ENCODE data around the gene PTCH1. TPM values are rescaled to one million over a fixed set of nuclear protein-coding genes. Genes with fewer than 3 reads are reported as not detected.

Gene PTCH1
- total and polyA plus RNA-seq, 2 donors (not counting 1 experiment from before 2014, with no cell fraction given): 3.5 to 13.8 TPM

GRCh38 chr9:95415158-95415557, 101.6 kb downstream of the PTCH1 start:
- Histone ChIP-seq H3K27me3 (replicated peaks in 1 of 4; ENCODE audit: control extremely low read depth in 1 of 4, control insufficient read depth in 3 of 4, insufficient read depth in 4 of 4, low read length in 3 of 4) (peaks cover 0 to 2% (median 0%) of the 10 kb centered on the region in 4 experiments), H3K9ac (ENCODE audit: low read length) (no peak overlapping the region), H3K36me3 (replicated peaks in 1 of 2; ENCODE audit: control extremely low read depth in 1 of 2, control insufficient read depth in 1 of 2, extremely low read depth in 1 of 2, insufficient read depth in 2 of 2, low read length in 1 of 2) (no peaks in the 10 kb centered on the region), H3K79me2 (ENCODE audit: control insufficient read depth, insufficient read depth, low read length) (no peaks in the 10 kb centered on the region), H3K4me1 (ENCODE audit: control insufficient read depth in 2 of 2, insufficient read depth in 2 of 2, low read length in 2 of 2) (no peaks in the 10 kb centered on the region), H4K20me1 (ENCODE audit: control insufficient read depth, insufficient read depth, low read length, poor library complexity, severe bottlenecking) (no peaks in the 10 kb centered on the region), H3K27ac (ENCODE audit: low read length in 2 of 2) (no peak overlapping the region), H3K9me3 (ENCODE audit: control extremely low read depth in 1 of 3, control insufficient read depth in 2 of 3, insufficient read depth in 1 of 3, low read length in 2 of 3) (peaks cover 0 to 6% (median 0%) of the 10 kb centered on the region in 3 donors), H3K4me2 (replicated peaks; ENCODE audit: low read depth, low read length, poor library complexity, severe bottlenecking) (no peak overlapping the region), H2AFZ (ENCODE audit: insufficient read depth, low read depth, low read length, poor library complexity, severe bottlenecking) (no peak overlapping the region), H3K4me3 (ENCODE audit: control extremely low read depth in 1 of 5, extremely low read depth in 1 of 5, insufficient read depth in 1 of 5, low read depth in 2 of 5, low read length in 4 of 5) (no peak overlapping the region)
- no peak overlapping the region for H3K4me3 Mint-ChIP-seq
- intact Hi-C loops (cut with micrococcal nuclease): no loop called here
- ChIA-PET POLR2A (no interaction called here), CTCF (no interaction called here)
- H3K4me1 Mint-ChIP-seq: no peaks in the 10 kb centered on the region
- H3K27ac Mint-ChIP-seq: no peak overlapping the region
- H3K27me3 Mint-ChIP-seq: peaks cover 41% of the 10 kb centered on the region
- H3K9me3 Mint-ChIP-seq (ENCODE audit: insufficient read depth): peaks cover 3% of the 10 kb centered on the region
- ATAC-seq (ENCODE audit: low read depth): no peak
- TF ChIP-seq EZH2 (IDR thresholded peaks at IDR 0.05; ENCODE audit: borderline replicate concordance, insufficient read depth, low read depth, low read length, poor library complexity, severe bottlenecking) (no peak), CTCF (IDR thresholded peaks at IDR 0.05) (no peak)
- DNase-seq: no peak
- no CpG with 5 or more reads among the region's 2 CpGs for WGBS (ENCODE audit: insufficient coverage)

GRCh38 chr9:95413793-95414192, 103.0 kb downstream of the PTCH1 start:
- no peaks in the 10 kb centered on the region for H3K4me1 ChIP-seq (ENCODE audit: control insufficient read depth in 2 of 2, insufficient read depth in 2 of 2, low read length in 2 of 2)
- ChIA-PET POLR2A (no interaction called here), CTCF (no interaction called here)
- H3K27ac ChIP-seq (ENCODE audit: low read length in 2 of 2): no peak overlapping the region
- no peak overlapping the region for H3K4me3 ChIP-seq (ENCODE audit: control extremely low read depth in 1 of 5, extremely low read depth in 1 of 5, insufficient read depth in 1 of 5, low read depth in 2 of 5, low read length in 4 of 5)
- Mint-ChIP-seq H3K27me3 (peaks cover 44% of the 10 kb centered on the region), H3K9me3 (ENCODE audit: insufficient read depth) (peaks cover 3% of the 10 kb centered on the region), H3K4me1 (no peaks in the 10 kb centered on the region), H3K4me3 (no peak overlapping the region), H3K27ac (no peak overlapping the region)
- H3K36me3 ChIP-seq (replicated peaks in 1 of 2; ENCODE audit: control extremely low read depth in 1 of 2, control insufficient read depth in 1 of 2, extremely low read depth in 1 of 2, insufficient read depth in 2 of 2, low read length in 1 of 2): no peaks in the 10 kb centered on the region
- TF ChIP-seq CTCF (IDR thresholded peaks at IDR 0.05) (no peak), EZH2 (IDR thresholded peaks at IDR 0.05; ENCODE audit: borderline replicate concordance, insufficient read depth, low read depth, low read length, poor library complexity, severe bottlenecking) (no peak)
- no peak for ATAC-seq (ENCODE audit: low read depth)
- intact Hi-C loops (cut with micrococcal nuclease): no loop called here
- no peak for DNase-seq
- H3K9me3 ChIP-seq (ENCODE audit: control extremely low read depth in 1 of 3, control insufficient read depth in 2 of 3, insufficient read depth in 1 of 3, low read length in 2 of 3): peaks cover 0 to 6% (median 0%) of the 10 kb centered on the region in 3 donors
- 100% methylated on average over 1 of the region's 2 CpGs for WGBS (ENCODE audit: insufficient coverage)
- no peaks in the 10 kb centered on the region for H3K79me2 ChIP-seq (ENCODE audit: control insufficient read depth, insufficient read depth, low read length)
- no peak overlapping the region for H2AFZ ChIP-seq (ENCODE audit: insufficient read depth, low read depth, low read length, poor library complexity, severe bottlenecking)
- H3K4me2 ChIP-seq (replicated peaks; ENCODE audit: low read depth, low read length, poor library complexity, severe bottlenecking): no peak overlapping the region
- H4K20me1 ChIP-seq (ENCODE audit: control insufficient read depth, insufficient read depth, low read length, poor library complexity, severe bottlenecking): no peaks in the 10 kb centered on the region
- H3K9ac ChIP-seq (ENCODE audit: low read length): no peak overlapping the region
- peaks cover 0 to under 1% (median 0%) of the 10 kb centered on the region in 4 experiments for H3K27me3 ChIP-seq (replicated peaks in 1 of 4; ENCODE audit: control extremely low read depth in 1 of 4, control insufficient read depth in 3 of 4, insufficient read depth in 4 of 4, low read length in 3 of 4)

Data from B cell (primary cell).